ENCODE results near the gene SLC35B2.

GRCh38 chr6:44223319-44224028, 33.9 kb downstream of the SLC35B2 start, which contains the start of gene SLC29A1:
- TF ChIP-seq CTCF (IDR thresholded peaks at IDR 0.05) (peak in 7 of 12 donors; percentile 5 to 35 (median 14)), POLR2A (IDR thresholded peaks at IDR 0.05) (peak in 1 of 2 donors; percentile 45)
